OCI-LY1 (cell line): ENCODE data around the gene ZNF546.

ENCODE experiments used
- H2AFZ ChIP-seq: fragments of 200-600 bp; sonication (generic), shearing (Covaris generic); 2 replicates; pipeline ENCODE4 v1.6.0; 2014; ENCODE audit warnings: antibody characterized with exemption, mild to moderate bottlenecking, low read length
- H3F3A ChIP-seq: fragments of 200-600 bp; sonication (generic), shearing (Covaris generic); 2 replicates; pipeline ENCODE4 v1.6.0; 2014; ENCODE audit warnings: mild to moderate bottlenecking, antibody characterized with exemption, low read length, moderate library complexity; ENCODE audit not compliant: insufficient read depth
- H3K27ac ChIP-seq: fragments of 200-600 bp; sonication (generic); 2 replicates; pipeline ENCODE4 v1.5.1; 2014; ENCODE audit warnings: low read length, mixed run types, mild to moderate bottlenecking, low read depth; ENCODE audit not compliant: poor library complexity, severe bottlenecking
- H3K27me3 ChIP-seq: fragments of 200-600 bp; sonication (generic); 2 replicates; pipeline ENCODE4 v1.6.0; 2014; ENCODE audit warnings: antibody characterized with exemption, mild to moderate bottlenecking, low read length, moderate library complexity; ENCODE audit not compliant: insufficient read depth
- H3K36me3 ChIP-seq: fragments of 200-600 bp; sonication (generic); 2 replicates; pipeline ENCODE4 v1.6.1; 2014; ENCODE audit warnings: mild to moderate bottlenecking, antibody characterized with exemption, low read length, moderate library complexity, mixed read lengths; ENCODE audit not compliant: insufficient read depth
- H3K4me1 ChIP-seq: fragments of 200-600 bp; sonication (generic); 2 replicates; pipeline ENCODE4 v1.5.1; 2014; ENCODE audit warnings: mild to moderate bottlenecking, low read length, moderate library complexity; ENCODE audit not compliant: insufficient read depth, severe bottlenecking
- H3K4me2 ChIP-seq: fragments of 200-600 bp; sonication (generic), shearing (Covaris generic); 2 replicates; pipeline ENCODE4 v1.6.1; 2014; ENCODE audit warnings: low read length
- H3K4me3 ChIP-seq: fragments of 200-600 bp; sonication (generic); 2 replicates; pipeline ENCODE4 v1.5.1; 2014; ENCODE audit warnings: low read length, low read depth, mild to moderate bottlenecking, mixed read lengths; ENCODE audit not compliant: poor library complexity, severe bottlenecking
- H3K79me2 ChIP-seq: fragments of 200-600 bp; shearing (Covaris generic); 2 replicates; pipeline ENCODE4 v1.6.1; 2016; ENCODE audit warnings: mixed run types, low read length, mixed read lengths; ENCODE audit not compliant: insufficient read depth
- H3K9ac ChIP-seq: fragments of 200-600 bp; sonication (generic), shearing (Covaris generic); 2 replicates; pipeline ENCODE4 v1.6.1; 2014; ENCODE audit warnings: mild to moderate bottlenecking, low read length, mixed read lengths
- H3K9me2 ChIP-seq: fragments of 200-600 bp; sonication (generic), shearing (Covaris generic); 2 replicates; pipeline ENCODE4 v1.6.1; 2014; ENCODE audit warnings: low read depth, mild to moderate bottlenecking, low read length, mixed read lengths
- H3K9me3 ChIP-seq: fragments of 200-600 bp; shearing (Covaris generic); 2 replicates; pipeline ENCODE4 v1.6.1; 2014; ENCODE audit warnings: low read length, mixed read lengths
- H4K20me1 ChIP-seq: fragments of 200-600 bp; sonication (generic), shearing (Covaris generic); 2 replicates; pipeline ENCODE4 v1.6.0; 2016; ENCODE audit warnings: mild to moderate bottlenecking, low read length; ENCODE audit not compliant: insufficient read depth
- EZH2 ChIP-seq: fragments of 200-600 bp; sonication (generic), shearing (Covaris generic); IDR thresholded peaks from 2 replicates; pipeline ENCODE4 v1.8.0; 2017; ENCODE audit warnings: borderline replicate concordance, mixed run types, mild to moderate bottlenecking, antibody characterized with exemption, low read length, moderate library complexity, mixed read lengths
- TF ChIP-seq, protein P1 (sequence below): fragments of 200-600 bp; sonication (generic), shearing (Covaris generic); IDR thresholded peaks from 2 replicates; pipeline ENCODE4 v1.5.1; 2017; ENCODE audit warnings: mild to moderate bottlenecking, antibody characterized with exemption, low read length, moderate library complexity, mixed read lengths

Gene ZNF546

DNA sequence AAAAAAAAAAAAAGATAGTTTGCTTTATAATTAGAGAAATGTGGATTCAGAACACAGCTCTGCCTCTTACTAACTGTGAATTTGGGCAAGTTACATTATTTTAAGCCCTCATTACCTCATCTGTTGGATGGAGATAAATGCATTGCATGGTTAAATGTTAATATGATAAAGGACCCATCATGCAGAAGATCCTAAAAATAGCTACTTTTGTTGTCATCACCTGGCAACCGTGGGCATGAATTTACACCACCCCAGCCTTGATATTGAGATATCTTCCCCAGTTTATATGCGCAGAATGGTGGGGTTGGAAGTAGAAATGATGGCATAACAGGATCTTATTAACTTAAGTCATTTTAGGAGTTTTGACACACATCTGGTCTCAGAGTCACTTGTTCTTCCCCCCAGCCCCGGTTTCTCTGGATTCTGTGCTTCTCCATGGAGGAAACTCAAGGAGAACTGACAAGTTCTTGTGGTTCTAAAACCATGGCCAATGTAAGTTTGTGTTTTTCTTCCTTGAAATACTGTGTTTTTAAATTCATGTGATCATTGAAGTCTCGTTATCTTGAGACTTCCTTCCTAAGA is 8.9 kb downstream of the ZNF546 start:
- no peak overlapping the region for H3K4me3 ChIP-seq

DNA sequence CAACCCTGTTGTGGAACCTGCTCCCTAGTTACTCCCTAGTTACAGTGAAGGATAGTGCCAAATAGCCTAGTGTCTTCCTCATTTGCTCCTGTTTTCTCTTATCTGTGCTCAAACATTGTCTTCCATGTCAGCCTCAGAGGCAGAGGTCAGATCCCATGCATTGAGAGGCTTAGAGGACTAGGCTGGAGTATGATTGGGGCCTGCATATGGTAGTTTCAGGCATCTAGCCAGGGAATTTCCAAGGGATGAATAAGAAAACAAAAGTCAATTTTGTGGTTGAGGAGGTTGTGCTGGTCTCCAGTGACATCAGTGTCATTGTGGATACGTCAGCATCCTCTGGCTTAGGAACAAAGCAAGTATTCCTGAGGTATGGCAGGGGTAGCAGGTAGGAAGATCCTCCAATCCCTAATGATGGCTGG is 9.4 kb downstream of the ZNF546 start:
- H3K27ac ChIP-seq = no peak overlapping the region
- no peaks in the 10 kb centered on the region for H3K9me2 ChIP-seq
- no peak overlapping the region for H2AFZ ChIP-seq
- no peak overlapping the region for H3K4me3 ChIP-seq
- H4K20me1 ChIP-seq = no peaks in the 10 kb centered on the region
- no peak overlapping the region for H3K9ac ChIP-seq
- no peaks in the 10 kb centered on the region for H3K79me2 ChIP-seq
- H3F3A ChIP-seq = no peaks in the 10 kb centered on the region
- peaks cover 55% of the 10 kb centered on the region for H3K36me3 ChIP-seq
- H3K9me3 ChIP-seq = peaks cover 7% of the 10 kb centered on the region; the same call in 1 of the 2 replicates
- H3K27me3 ChIP-seq = no peaks in the 10 kb centered on the region
- no peak overlapping the region for H3K4me2 ChIP-seq
- TF ChIP-seq EZH2 = no peak
- TF ChIP-seq, protein P1, sequence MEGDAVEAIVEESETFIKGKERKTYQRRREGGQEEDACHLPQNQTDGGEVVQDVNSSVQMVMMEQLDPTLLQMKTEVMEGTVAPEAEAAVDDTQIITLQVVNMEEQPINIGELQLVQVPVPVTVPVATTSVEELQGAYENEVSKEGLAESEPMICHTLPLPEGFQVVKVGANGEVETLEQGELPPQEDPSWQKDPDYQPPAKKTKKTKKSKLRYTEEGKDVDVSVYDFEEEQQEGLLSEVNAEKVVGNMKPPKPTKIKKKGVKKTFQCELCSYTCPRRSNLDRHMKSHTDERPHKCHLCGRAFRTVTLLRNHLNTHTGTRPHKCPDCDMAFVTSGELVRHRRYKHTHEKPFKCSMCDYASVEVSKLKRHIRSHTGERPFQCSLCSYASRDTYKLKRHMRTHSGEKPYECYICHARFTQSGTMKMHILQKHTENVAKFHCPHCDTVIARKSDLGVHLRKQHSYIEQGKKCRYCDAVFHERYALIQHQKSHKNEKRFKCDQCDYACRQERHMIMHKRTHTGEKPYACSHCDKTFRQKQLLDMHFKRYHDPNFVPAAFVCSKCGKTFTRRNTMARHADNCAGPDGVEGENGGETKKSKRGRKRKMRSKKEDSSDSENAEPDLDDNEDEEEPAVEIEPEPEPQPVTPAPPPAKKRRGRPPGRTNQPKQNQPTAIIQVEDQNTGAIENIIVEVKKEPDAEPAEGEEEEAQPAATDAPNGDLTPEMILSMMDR = no peak
- H3K4me1 ChIP-seq = no peaks in the 10 kb centered on the region

More for the DNA sequence above, 8.9 kb downstream of the ZNF546 start:
- no peak overlapping the region for H3K4me2 ChIP-seq
- no peaks in the 10 kb centered on the region for H3K9me2 ChIP-seq
- H3K9ac ChIP-seq = no peak overlapping the region
- no peaks in the 10 kb centered on the region for H4K20me1 ChIP-seq
- H3K27me3 ChIP-seq = no peaks in the 10 kb centered on the region
- H3K9me3 ChIP-seq = peaks cover 7% of the 10 kb centered on the region; the same call in 1 of the 2 replicates
- H3K4me1 ChIP-seq = no peaks in the 10 kb centered on the region
- TF ChIP-seq, protein P1 = no peak
- TF ChIP-seq EZH2 = no peak
- H3F3A ChIP-seq = no peaks in the 10 kb centered on the region
- H3K36me3 ChIP-seq = peaks cover 52% of the 10 kb centered on the region
- no peaks in the 10 kb centered on the region for H3K79me2 ChIP-seq
- H3K27ac ChIP-seq = no peak overlapping the region
- H2AFZ ChIP-seq = no peak overlapping the region

DNA sequence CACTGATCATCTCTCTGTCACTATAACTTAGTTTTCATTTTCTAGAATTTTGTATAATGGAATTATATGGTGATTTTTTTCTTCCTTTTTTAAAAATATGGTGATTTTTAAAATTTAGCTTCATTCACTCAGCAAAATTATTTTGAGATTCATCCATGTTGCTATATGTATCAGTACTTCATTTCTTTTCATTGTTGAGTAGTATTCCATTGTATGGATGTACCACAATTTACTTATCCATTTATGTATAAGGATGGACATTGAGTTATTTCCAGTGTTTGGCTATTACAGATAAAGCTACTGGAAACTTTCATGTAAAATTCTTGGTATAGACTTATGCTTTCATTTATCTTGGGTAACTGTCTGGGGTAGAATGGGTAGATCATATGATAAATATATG is 12.8 kb downstream of the ZNF546 start:
- no peak overlapping the region for H3K9ac ChIP-seq
- no peaks in the 10 kb centered on the region for H3K4me1 ChIP-seq
- H3K4me3 ChIP-seq = no peak overlapping the region
- H2AFZ ChIP-seq = no peak overlapping the region
- H3K36me3 ChIP-seq = peaks cover 79% of the 10 kb centered on the region
- no peaks in the 10 kb centered on the region for H3F3A ChIP-seq
- TF ChIP-seq, protein P1 = no peak
- TF ChIP-seq EZH2 = no peak
- no peaks in the 10 kb centered on the region for H3K9me2 ChIP-seq
- no peaks in the 10 kb centered on the region for H4K20me1 ChIP-seq
- no peaks in the 10 kb centered on the region for H3K79me2 ChIP-seq
- peaks cover 23% of the 10 kb centered on the region for H3K9me3 ChIP-seq
- H3K27ac ChIP-seq = no peak overlapping the region
- H3K4me2 ChIP-seq = no peak overlapping the region
- no peaks in the 10 kb centered on the region for H3K27me3 ChIP-seq
